CD14-positive monocyte (primary cell): Measurements from ENCODE around the gene CEP89. TPM values are rescaled to one million over a fixed set of nuclear protein-coding genes. Genes with fewer than 3 reads are reported as not detected.

Source experiments
- DNase-seq, 3 donors: peaks; one replicate each; pipeline ENCODE4 v3.0.0-alpha.2; 2011 to 2022
- H2AFZ ChIP-seq: 2 replicates; pipeline ENCODE4 v1.6.0; 2012; ENCODE audit warnings: mild to moderate bottlenecking, low read depth, low read length, inconsistent platforms; ENCODE audit not compliant: insufficient read depth, poor library complexity, severe bottlenecking
- H3K27ac ChIP-seq, 2 donors: 1 replicate in 1 of 2; 2 replicates in 1 of 2; pipeline ENCODE4 v1.5.1; 2012 to 2013; ENCODE audit warnings: low read length in 2 of 2, control low read depth in 1 of 2, inconsistent platforms in 1 of 2, low read depth in 1 of 2, mild to moderate bottlenecking in 1 of 2
- H3K27me3 ChIP-seq, 2 donors: one replicate each; pipeline versions ENCODE4 v1.6.0 to v1.6.1; 2011 to 2013; ENCODE audit warnings: low read length in 2 of 2; ENCODE audit not compliant: control insufficient read depth in 2 of 2, insufficient read depth in 2 of 2
- H3K36me3 ChIP-seq, 2 donors: replicated peaks in 1 of 2; 1 replicate in 1 of 2; 2 replicates in 1 of 2; pipeline versions ENCODE4 v1.5.1 to v1.6.1; 2012 to 2013; ENCODE audit warnings: low read length in 2 of 2, control low read depth in 1 of 2, inconsistent platforms in 1 of 2, mild to moderate bottlenecking in 1 of 2; ENCODE audit not compliant: insufficient read depth in 2 of 2, control insufficient read depth in 1 of 2
- H3K4me1 ChIP-seq, 2 donors: 1 replicate in 1 of 2; 2 replicates in 1 of 2; pipeline versions ENCODE4 v1.5.1 to v1.6.1; 2012 to 2013; ENCODE audit warnings: low read length in 2 of 2, control low read depth in 1 of 2, inconsistent platforms in 1 of 2, mild to moderate bottlenecking in 1 of 2, moderate library complexity in 1 of 2; ENCODE audit not compliant: insufficient read depth in 2 of 2, control insufficient read depth in 1 of 2
- H3K4me2 ChIP-seq: replicated peaks from 2 replicates; pipeline ENCODE3; 2012; ENCODE audit warnings: low read length, moderate library complexity, mild to moderate bottlenecking; ENCODE audit not compliant: poor library complexity, severe bottlenecking; ENCODE audit errors: extremely low read depth
- H3K4me3 ChIP-seq, 3 experiments: fragments of 200-600 bp in 1 of 3; sonication (generic) in 1 of 3; replicated peaks in 1 of 3; 1 replicate in 2 of 3; 2 replicates in 1 of 3; pipeline ENCODE4 v1.5.1; 2011 to 2013; ENCODE audit warnings: low read length in 3 of 3, mild to moderate bottlenecking in 3 of 3, control low read depth in 2 of 3, low read depth in 2 of 3, inconsistent platforms in 1 of 3, moderate library complexity in 1 of 3
- H3K79me2 ChIP-seq: 2 replicates; pipeline ENCODE4 v1.6.0; 2012; ENCODE audit warnings: mild to moderate bottlenecking, control low read depth, inconsistent platforms, low read length, moderate library complexity; ENCODE audit not compliant: insufficient read depth
- H3K9ac ChIP-seq: 2 replicates; pipeline ENCODE4 v1.6.0; 2017; ENCODE audit warnings: low read length, mild to moderate bottlenecking; ENCODE audit not compliant: insufficient read depth, poor library complexity, severe bottlenecking
- H3K9me3 ChIP-seq, 2 donors: replicated peaks in 1 of 2; 1 replicate in 1 of 2; 2 replicates in 1 of 2; pipeline versions ENCODE4 v1.5.1 to v1.6.1; 2012 to 2013; ENCODE audit warnings: low read length in 2 of 2, control low read depth in 1 of 2; ENCODE audit not compliant: control insufficient read depth in 1 of 2, insufficient read depth in 1 of 2
- H4K20me1 ChIP-seq: 2 replicates; pipeline ENCODE4 v1.6.0; 2012; ENCODE audit warnings: mild to moderate bottlenecking, low read length, control low read depth, moderate library complexity; ENCODE audit not compliant: insufficient read depth
- H3K27ac Mint-ChIP-seq, 7 donors: one replicate each; pipeline ENCODE4 v1.8.0; 2020; ENCODE audit warnings: mild to moderate bottlenecking in 7 of 7, mixed read lengths in 7 of 7, moderate library complexity in 6 of 7, inconsistent platforms in 2 of 7
- H3K27me3 Mint-ChIP-seq, 3 donors: one replicate each; pipeline ENCODE4 v1.8.0; 2021 to 2022; ENCODE audit warnings: low read depth in 3 of 3, mild to moderate bottlenecking in 3 of 3, mixed read lengths in 3 of 3, moderate library complexity in 3 of 3, inconsistent platforms in 1 of 3
- H3K36me3 Mint-ChIP-seq, 2 donors: one replicate each; pipeline ENCODE4 v1.8.0; 2020; ENCODE audit warnings: mixed read lengths in 2 of 2, inconsistent platforms in 1 of 2, mild to moderate bottlenecking in 1 of 2
- H3K4me1 Mint-ChIP-seq: one replicate; pipeline ENCODE4 v1.8.0; 2020; ENCODE audit warnings: mild to moderate bottlenecking, mixed read lengths
- H3K4me3 Mint-ChIP-seq, 2 donors: one replicate each; pipeline ENCODE4 v1.8.0; 2020; ENCODE audit warnings: mild to moderate bottlenecking in 2 of 2, mixed read lengths in 2 of 2, moderate library complexity in 1 of 2
- H3K9me3 Mint-ChIP-seq, 7 donors: one replicate each; pipeline ENCODE4 v1.8.0; 2020 to 2022; ENCODE audit warnings: mixed read lengths in 7 of 7, mild to moderate bottlenecking in 6 of 7, moderate library complexity in 6 of 7, inconsistent platforms in 2 of 7
- WGBS: methylation state at CpG from one replicate; pipeline ENCODE4 v1.1.5; 2013; ENCODE audit warnings: missing lambda C conversion rate; ENCODE audit not compliant: insufficient coverage; 5-methylcytosine and 5-hydroxymethylcytosine counted together
- intact Hi-C, 2 donors: fragments of 100-400 bp; cut with micrococcal nuclease; formaldehyde crosslinking; loops; one replicate each; pipeline versions ENCODE4 v1.15.0 to v1.15.1; 2023
- polyA plus RNA-seq, 3 donors: library from polyadenylated mRNA; depleted of rRNA in 1 of 3; unstranded in 2 of 3; stranded (reverse) in 1 of 3; fragments of 300-500 nt in 2 of 3; fragments of >200 nt in 1 of 3; fragmentation: Illumina TruSeq in 2 of 3; gene quantifications; 1 replicate in 2 of 3; 2 replicates in 1 of 3; pipeline ENCODE4 v1.2.3, GENCODE V29; 2012 to 2021
- TF ChIP-seq, protein P1 (sequence below): fragments of 200-600 bp; IDR thresholded peaks from one replicate; pipeline ENCODE4 v1.8.0; 2022; ENCODE audit warnings: antibody characterized with exemption, mild to moderate bottlenecking

Gene CEP89
- polyA plus RNA-seq, 3 donors, result 4.6 to 6.5 (median 4.7) TPM

DNA sequence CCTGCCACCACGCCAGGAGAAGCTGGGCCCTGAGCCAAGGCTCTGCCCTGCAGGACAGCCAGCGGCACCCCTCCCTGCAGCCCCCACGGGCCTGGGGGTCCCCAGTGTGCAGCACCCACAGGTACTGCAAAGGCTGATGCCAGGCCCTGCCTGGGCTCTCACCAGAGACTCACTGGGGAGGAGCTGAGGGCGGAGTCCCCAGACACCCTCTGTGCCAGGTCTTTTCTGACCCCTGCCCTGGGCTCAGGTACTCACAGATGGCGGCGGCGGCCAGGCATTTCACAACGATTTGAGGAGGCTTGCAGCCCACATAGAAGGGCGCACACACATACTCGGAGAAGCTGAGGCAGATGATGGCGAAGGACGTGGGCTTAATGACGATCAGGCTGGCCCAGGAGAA, 107.9 kb downstream of the CEP89 start:
- no peak for DNase-seq
- Histone ChIP-seq H3K27me3 (no peaks in the 10 kb centered on the region), H3K4me1 (no peaks in the 10 kb centered on the region), H3K9me3 (no peaks in the 10 kb centered on the region), H3K9ac (no peak overlapping the region), H3K79me2 (no peaks in the 10 kb centered on the region), H4K20me1 (no peaks in the 10 kb centered on the region), H3K4me3 (no peak overlapping the region), H3K4me2 (no peak overlapping the region), H3K36me3 (no peaks in the 10 kb centered on the region), H3K27ac (no peak overlapping the region), H2AFZ (no peak overlapping the region)
- TF ChIP-seq, protein P1, sequence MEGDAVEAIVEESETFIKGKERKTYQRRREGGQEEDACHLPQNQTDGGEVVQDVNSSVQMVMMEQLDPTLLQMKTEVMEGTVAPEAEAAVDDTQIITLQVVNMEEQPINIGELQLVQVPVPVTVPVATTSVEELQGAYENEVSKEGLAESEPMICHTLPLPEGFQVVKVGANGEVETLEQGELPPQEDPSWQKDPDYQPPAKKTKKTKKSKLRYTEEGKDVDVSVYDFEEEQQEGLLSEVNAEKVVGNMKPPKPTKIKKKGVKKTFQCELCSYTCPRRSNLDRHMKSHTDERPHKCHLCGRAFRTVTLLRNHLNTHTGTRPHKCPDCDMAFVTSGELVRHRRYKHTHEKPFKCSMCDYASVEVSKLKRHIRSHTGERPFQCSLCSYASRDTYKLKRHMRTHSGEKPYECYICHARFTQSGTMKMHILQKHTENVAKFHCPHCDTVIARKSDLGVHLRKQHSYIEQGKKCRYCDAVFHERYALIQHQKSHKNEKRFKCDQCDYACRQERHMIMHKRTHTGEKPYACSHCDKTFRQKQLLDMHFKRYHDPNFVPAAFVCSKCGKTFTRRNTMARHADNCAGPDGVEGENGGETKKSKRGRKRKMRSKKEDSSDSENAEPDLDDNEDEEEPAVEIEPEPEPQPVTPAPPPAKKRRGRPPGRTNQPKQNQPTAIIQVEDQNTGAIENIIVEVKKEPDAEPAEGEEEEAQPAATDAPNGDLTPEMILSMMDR, result no peak
- WGBS, result 91% methylated on average over 12 of the region's 13 CpGs
- intact Hi-C loops, result no loop called here
- Mint-ChIP-seq H3K27ac (no peak overlapping the region), H3K27me3 (peaks cover 0 to 2% (median 1%) of the 10 kb centered on the region in 3 donors), H3K4me1 (no peaks in the 10 kb centered on the region), H3K36me3 (no peaks in the 10 kb centered on the region), H3K9me3 (peaks cover 0 to 2% (median 0%) of the 10 kb centered on the region in 7 donors), H3K4me3 (no peak overlapping the region)

DNA sequence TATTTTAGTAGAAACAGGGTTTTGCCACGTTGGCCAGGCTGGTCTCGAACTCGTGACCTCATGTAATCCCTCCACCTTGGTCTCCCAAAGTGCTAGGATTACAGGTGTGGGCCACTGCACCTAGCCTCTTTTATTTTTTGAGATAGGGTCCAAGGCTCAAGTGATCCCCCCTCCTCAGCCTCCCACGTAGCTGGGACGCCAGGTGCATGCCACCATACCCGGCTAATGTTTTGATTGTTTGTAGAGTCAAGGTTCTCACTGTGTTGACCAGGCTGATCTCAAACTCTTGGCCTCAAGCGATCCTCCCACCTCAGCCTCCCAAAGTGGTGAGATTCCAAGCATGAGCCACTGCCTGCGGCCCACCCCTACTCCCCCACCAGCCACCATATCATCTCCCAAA, 108.5 kb downstream of the CEP89 start:
- intact Hi-C loops, result no loop called here
- Mint-ChIP-seq H3K36me3 (no peaks in the 10 kb centered on the region), H3K4me3 (no peak overlapping the region), H3K4me1 (no peaks in the 10 kb centered on the region), H3K27ac (no peak overlapping the region), H3K9me3 (peaks cover 0 to 2% (median 0%) of the 10 kb centered on the region in 7 donors), H3K27me3 (peaks cover 0 to 2% (median 1%) of the 10 kb centered on the region in 3 donors)
- H3K9ac ChIP-seq, result no peak overlapping the region
- TF ChIP-seq, protein P1, result no peak
- no peaks in the 10 kb centered on the region for H4K20me1 ChIP-seq
- WGBS, result 92% methylated on average over 4 of the region's 8 CpGs
- no peak overlapping the region for H3K27ac ChIP-seq
- no peak overlapping the region for H2AFZ ChIP-seq
- H3K36me3 ChIP-seq, result no peaks in the 10 kb centered on the region
- no peak overlapping the region for H3K4me2 ChIP-seq
- no peaks in the 10 kb centered on the region for H3K27me3 ChIP-seq
- H3K4me1 ChIP-seq, result no peaks in the 10 kb centered on the region
- H3K79me2 ChIP-seq, result no peaks in the 10 kb centered on the region
- H3K9me3 ChIP-seq, result no peaks in the 10 kb centered on the region
- no peak for DNase-seq
- no peak overlapping the region for H3K4me3 ChIP-seq
